ENCODE data around the gene RGS12.

RGS12 gene, protein sequence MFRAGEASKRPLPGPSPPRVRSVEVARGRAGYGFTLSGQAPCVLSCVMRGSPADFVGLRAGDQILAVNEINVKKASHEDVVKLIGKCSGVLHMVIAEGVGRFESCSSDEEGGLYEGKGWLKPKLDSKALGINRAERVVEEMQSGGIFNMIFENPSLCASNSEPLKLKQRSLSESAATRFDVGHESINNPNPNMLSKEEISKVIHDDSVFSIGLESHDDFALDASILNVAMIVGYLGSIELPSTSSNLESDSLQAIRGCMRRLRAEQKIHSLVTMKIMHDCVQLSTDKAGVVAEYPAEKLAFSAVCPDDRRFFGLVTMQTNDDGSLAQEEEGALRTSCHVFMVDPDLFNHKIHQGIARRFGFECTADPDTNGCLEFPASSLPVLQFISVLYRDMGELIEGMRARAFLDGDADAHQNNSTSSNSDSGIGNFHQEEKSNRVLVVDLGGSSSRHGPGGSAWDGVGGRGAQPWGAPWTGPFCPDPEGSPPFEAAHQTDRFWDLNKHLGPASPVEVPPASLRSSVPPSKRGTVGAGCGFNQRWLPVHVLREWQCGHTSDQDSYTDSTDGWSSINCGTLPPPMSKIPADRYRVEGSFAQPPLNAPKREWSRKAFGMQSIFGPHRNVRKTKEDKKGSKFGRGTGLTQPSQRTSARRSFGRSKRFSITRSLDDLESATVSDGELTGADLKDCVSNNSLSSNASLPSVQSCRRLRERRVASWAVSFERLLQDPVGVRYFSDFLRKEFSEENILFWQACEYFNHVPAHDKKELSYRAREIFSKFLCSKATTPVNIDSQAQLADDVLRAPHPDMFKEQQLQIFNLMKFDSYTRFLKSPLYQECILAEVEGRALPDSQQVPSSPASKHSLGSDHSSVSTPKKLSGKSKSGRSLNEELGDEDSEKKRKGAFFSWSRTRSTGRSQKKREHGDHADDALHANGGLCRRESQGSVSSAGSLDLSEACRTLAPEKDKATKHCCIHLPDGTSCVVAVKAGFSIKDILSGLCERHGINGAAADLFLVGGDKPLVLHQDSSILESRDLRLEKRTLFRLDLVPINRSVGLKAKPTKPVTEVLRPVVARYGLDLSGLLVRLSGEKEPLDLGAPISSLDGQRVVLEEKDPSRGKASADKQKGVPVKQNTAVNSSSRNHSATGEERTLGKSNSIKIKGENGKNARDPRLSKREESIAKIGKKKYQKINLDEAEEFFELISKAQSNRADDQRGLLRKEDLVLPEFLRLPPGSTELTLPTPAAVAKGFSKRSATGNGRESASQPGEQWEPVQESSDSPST (N-terminal part only)

DNA sequence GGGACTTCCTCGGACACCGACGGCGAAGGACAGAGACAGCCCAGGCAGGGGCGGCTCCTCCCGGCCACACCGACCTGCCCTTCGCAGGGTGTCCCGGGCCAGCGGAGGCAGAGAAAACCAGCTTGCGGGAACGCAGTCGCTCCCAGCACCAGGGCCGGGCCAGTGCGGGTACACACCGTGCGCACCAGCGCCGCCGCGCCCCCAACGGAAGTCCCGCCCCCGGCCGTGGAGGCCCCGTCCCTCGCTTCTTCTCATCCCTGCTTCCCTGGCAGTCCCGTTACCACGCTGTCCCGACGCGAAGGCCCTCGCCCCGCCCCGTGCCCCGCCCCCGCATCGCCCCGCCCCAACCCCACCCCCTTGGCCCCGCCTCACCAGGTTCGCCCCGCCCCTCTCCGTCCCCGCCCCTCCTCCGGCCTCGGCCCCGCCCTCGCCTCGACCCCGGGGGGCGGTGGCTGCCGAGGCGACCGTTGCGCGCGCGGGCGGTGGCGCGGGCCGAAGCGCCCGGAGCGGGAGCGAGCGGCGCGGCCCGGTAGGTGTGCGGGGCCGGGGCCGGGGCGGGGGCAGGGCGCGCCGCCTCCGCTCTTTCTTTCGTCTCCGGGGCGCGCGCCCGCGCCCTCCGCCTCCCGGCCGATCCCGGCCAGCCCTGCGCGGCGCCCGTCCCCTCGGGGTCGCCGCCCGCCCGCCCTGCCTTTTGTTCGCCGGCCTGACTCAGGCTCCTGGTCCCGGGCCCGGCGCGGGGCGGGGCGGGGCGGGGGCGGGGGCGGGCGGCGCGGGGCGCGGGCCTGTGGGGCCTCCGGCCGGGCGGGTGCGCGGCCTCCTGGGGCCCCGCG lies at the start of gene RGS12:
RGS12 (plus strand) TSS at position 451 of the 830 bp plus-strand sequence. CDS start 23,150 bp downstream, outside the sequence.
- DNase-seq: peak; percentile 60 to 71

DNA sequence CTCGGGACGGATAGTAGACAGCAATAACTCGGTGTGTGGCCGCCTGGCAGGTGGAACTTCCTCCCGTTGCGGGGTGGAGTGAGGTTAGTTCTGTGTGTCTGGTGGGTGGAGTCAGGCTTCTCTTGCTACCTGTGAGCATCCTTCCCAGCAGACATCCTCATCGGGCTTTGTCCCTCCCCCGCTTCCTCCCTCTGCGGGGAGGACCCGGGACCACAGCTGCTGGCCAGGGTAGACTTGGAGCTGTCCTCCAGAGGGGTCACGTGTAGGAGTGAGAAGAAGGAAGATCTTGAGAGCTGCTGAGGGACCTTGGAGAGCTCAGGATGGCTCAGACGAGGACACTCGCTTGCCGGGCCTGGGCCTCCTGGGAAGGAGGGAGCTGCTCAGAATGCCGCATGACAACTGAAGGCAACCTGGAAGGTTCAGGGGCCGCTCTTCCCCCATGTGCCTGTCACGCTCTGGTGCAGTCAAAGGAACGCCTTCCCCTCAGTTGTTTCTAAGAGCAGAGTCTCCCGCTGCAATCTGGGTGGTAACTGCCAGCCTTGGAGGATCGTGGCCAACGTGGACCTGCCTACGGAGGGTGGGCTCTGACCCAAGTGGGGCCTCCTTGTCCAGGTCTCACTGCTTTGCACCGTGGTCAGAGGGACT lies 49.6 kb upstream of the RGS12 start:
- DNase-seq: no peak

DNA sequence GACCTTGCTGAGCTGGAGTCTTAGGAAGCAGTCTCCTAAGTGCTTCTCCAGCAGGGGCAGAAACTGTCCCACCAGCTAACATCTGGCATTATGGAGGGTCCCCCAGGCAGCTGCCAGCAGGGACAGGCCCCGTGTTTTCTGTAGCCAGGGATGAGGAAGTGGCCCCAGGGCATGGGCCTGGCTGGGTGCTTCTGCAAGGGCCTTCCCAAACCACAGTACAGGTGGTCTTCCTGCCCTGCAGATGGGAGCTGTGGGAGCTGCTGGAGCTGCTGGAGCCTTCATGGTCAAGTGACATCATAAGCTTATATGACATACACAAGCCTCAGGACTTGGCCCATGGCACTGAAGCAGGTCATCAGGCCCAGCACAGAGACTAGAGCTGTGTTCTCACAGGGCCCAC lies 48.8 kb upstream of the RGS12 start:
- no peak for DNase-seq

DNA sequence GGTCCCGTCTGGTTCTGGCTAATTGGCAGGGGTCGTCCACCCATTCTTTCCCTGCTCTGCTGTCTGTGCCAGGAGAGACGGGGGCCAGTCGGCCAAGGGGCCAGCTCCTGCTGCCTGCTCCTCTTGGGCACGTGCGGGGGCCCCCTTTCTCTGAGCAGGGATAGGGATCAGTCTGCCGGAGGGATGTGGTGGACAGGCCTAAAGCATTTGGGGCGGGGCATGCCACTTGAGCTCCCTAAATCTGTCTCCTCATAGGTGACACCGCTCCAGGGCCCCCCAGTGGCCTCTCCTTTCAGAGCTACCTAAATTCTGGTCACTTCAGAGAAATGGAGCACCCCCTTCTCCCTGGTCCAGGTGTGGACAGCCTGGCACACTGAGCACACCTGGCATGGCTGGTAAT lies 48.1 kb upstream of the RGS12 start:
- DNase-seq: no peak

DNA sequence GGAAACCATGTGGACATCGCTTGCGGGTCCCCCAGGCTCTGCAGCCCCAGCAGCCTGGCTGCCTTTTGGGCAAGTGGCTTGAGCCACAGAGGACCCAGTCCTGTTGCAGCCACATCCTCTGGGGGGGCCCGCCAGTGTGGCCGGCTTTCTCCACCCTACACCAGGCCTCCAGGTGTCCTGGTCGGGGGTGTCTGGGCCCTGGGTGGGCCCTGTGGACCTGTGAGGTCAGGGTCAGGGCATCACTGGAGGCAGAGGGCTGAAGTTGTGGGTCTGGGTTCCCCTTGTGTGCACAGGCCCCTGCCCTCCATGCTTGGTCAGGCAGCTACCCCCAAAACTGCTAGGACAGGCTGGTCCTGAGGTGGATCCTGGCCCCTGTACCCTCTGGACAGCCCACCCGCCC lies 47.1 kb upstream of the RGS12 start:
- no peak for DNase-seq

DNA sequence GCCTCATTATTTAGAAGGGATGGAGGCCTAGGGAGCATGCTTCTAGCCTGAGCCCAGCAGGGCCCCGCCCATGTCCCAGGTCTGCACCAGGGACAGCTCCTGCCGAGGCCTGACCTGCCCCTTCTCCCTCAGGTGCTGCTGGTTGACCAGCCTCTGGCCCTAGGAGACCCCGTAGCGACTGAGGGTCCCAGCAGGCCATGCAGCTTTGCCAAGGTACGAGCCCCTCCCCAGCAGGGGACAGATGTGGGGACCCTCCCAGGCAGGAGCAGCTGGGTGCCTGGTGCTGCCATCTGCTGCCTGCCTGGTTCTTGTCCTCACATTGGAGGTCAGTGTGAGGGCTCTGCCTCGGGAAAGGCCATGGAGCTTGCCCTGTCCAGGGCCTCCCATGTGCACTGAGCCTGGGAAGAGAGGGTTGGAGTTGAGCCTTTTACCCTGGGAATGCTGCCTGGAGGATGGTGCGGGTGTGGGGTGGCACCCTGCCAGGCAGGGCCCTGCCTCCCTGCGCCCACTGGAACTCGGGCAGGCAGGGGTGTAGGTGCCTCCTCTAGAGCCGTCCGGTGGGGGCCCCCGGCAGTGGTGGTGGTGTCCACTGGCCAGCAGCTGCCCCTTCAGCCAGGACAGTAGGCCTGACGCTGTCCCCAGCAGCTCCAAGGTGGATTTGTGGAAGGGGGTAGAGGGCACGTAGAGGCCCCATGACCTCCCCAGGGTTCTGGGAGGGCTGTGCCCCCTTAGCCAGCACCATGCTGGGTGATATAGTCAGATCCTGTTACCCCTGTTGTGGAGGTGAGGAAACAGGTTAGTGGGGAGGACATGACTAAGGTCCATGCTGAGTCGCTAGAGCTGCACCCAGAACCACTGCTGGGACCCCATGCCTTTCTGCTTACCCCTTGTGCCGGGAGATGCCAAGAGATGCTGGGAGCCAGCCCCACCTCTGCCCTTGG lies 46.1 kb upstream of the RGS12 start:
- DNase-seq: no peak

DNA sequence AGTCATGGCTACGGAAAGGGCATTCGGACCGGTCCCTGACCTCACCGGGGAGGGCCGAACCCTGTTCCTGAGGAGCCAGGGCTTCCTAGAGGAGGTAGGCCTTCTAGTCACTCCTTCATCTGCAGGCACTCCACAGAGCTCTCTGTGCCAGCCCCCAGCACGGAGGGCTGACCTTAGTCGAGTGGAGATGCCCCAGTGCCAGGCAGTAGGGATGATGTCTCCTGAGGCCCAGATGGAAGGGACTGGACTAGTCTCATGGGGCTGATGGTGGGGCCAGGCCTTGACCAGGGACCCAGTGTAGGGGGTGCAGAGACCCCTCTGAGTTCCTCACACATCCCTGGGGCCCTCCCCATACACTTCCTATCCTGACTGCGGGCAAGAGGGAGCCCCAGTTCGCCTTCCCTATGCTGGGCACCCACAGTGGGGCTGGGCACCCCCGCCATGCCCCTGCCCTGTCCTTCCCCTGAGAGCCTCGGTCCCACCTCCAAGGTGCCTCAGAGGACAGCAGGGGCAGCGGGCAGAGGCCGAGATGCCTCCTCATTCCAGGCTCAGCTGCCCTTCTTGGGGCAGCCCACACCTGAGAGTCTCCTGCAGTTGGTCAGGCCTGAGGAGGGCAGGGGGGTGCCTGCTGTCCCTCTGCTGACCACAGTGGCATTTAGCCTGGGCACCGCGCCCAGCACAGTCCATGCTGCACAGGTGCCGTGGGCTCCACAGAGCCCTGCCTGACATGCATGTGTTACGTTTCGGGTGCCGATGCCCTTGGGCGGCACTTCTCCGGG lies 45.2 kb upstream of the RGS12 start:
- DNase-seq: no peak

DNA sequence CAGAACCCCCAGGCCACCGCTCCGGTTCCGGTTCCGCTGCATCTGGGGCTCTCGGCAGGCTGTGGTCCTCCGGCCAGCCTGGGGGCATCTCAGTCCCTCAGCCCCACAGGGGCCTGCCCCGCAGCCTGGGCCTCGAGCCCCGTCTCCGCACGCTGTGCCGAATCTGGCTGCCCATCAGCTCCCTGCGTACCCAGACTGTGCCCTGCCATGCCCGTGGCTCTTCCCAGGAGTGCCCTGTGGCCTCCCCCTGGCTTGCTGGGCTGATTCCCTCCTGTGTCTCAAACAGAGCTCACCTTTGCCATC lies 44.7 kb upstream of the RGS12 start:
- DNase-seq: no peak

DNA sequence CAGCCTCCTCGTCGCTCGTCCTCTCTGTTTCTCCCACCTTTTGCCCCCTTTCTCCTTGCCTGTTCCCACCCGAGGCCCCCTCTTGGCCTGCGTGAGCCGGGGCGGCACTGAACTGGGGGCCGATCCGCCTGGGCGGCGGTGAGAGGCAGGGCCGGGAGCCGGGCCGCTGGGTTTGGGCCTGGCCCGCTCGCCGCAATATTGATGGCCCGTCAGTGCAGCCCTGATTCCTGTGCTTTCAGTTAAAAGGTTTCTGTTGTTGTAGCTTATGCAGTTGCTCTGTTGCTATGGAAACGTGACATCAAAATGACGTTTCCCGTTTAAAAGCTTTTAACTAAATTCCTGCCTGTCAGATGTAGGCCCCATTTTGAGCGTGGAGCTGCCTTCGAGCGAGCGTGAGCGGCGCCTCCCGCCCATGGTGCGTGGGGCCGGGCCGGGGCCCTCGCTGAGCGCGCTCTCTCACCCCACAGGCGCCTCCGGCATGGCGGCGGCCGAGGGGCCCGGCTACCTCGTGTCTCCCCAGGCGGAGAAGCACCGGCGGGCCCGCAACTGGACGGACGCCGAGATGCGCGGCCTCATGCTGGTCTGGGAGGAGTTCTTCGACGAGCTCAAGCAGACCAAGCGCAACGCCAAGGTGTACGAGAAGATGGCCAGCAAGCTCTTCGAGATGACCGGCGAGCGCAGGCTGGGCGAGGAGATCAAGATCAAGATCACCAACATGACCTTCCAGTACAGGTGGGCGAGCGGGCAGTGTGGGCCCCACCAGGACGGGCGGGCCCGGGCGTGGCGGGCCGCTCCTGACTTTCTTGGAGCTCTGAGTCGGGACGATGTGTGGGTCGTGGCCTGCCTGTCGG lies 43.8 kb upstream of the RGS12 start, which contains the start of gene MSANTD1:
MSANTD1 (plus strand) TSS at position 349 of the 851 bp plus-strand sequence; CDS start at position 413, 64 bp downstream.
- no peak for DNase-seq

DNA sequence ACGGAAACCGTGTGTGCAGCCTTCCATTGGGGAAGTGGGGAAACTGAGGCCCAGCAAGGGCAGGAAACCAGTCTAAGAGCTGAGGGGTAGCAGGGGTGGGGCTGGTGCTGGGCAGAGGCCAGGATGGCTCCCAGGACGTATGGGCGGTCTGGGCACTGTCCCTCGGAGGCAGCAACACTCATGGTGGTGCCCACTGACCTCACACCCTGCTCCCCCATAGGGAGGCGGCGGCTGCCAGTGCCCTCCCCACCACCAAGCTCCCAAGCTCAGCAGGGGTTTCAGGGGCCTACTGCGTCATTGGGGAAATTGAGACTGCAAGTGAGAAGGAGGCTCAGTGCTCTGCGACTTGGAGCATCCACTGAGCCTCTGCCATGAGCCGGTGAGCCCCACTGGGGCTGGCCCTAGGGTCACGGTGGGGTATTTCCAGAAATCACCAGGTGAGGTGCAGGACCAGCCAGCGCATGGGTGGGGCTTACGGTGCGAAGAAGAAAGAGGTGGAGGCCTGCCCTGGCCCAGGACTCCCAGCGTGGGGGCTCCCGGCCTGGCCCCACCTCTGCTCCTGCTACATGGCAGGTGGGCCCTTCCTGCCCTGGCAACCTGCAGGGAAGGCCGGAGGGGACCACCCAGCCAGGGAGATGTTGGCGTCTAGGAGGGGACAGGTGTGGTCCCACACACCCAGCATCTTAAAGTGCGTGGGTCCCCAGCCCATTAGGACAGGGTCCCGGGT lies 42.9 kb upstream of the RGS12 start:
- no peak for DNase-seq

DNA sequence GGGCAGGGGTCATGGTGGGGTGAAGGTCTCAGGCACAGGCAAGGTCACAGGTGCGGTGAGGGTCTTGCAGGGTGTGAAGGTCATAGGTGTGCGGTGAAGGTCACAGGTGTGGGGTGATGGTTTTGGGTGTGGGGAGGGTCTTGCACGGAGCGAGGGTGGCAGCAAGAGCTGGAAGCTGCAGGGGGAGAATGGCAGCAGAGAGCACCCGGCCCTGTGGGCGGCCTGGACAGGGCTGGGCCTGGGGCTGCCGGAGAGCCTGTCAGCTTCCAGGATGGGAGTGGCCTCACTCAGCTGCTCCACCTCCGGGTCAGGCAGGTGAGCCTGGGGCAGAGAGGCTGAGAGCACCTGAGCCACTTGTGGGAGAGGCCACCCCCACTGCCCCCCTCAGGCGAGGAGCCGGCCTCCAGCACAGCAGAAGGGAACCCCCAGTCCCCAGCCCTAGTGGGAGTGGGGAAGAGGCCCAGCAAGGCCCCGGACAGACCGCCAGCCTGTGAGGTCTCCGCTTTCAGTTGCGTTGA lies 42.3 kb upstream of the RGS12 start:
- no peak for DNase-seq

DNA sequence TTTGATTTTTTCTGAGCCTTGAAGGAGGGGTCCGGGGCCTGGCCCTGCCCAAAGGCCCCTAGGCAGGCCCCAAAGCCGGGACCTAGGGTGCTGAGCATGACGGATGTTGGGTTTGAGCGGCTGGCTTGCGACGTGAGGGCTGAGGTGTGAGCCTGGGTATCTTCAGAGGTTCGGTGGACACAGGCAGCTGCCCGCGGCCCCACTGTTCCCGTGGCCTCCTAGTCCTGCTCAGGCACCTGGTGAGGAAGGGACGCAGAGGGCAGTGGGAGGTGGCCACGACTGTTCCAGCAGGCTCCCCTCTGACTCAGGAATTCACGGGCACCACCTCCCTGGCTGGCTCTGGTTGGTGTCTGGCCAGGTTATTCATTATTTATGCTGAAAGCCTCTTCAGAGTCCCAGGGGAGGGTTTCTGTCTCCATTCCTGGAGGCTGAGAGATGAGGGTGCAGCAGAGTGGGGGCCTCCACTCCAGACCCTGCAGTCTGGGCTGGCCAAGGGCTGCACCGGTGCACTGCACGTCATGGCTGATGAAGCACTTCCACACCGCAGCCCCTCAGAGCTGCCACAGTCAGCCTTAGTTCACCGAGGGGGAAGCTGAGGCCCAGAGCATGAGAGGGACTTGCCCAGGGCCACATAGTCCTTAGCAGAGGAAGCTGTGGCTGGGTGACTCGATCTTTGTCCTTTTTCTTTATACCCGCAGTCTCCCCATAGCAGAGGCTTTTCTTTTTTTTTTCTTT lies 41.7 kb upstream of the RGS12 start:
- no peak for DNase-seq

DNA sequence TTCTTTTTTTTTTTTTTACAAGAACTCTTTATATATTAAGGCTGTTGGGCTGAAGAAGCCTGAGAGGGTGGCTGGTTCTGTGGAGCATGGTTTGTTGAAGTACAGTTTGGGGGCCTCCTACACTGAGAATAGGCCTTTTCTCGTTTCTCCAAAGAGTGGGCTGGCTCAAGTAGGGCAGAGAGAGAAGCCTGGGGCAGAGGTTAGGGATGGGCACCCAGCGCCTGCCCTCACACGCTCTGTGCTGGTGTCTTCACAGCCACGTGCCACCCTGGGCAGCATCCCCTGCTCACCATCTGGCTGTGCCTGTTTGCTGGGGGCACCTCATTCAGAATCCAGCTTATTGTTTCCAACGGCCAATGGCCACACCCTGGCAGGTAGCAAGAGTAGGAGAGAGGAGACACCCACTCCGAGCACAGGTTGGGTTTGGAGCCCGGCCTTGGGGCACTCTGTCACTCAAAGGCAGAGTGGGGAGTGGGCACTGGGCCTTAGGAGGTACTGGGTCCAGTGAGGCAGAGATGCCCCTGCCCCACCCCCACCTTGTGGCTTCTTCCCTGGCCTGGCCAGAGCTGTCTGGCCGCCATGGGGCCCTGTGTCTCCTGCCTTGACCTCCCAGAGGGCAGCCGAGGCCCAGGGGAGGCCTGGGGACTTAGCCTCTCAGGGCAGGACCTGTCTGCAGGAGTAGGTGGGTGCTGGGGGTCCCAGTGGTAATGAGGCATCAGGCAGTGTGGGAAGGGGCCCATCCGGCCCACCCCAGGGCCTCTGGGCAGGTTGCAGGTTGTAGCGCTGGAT lies 40.9 kb upstream of the RGS12 start:
- no peak for DNase-seq

DNA sequence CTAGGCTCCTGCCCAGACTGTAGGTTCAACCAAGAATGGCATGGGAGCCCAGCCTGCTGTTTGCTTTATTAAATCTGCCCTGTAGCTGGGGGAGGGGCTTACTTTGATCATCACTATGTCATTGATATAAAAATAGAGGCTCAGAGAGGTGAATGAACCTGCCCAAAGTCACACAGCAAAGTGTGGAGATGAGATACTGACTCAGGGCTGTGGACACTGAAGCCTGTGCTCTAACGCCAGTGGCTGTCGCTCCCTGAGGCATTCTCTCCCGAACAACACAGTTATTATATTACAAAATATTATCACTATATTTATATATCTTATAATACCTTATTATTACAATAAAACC lies 40.4 kb upstream of the RGS12 start:
- DNase-seq: no peak

DNA sequence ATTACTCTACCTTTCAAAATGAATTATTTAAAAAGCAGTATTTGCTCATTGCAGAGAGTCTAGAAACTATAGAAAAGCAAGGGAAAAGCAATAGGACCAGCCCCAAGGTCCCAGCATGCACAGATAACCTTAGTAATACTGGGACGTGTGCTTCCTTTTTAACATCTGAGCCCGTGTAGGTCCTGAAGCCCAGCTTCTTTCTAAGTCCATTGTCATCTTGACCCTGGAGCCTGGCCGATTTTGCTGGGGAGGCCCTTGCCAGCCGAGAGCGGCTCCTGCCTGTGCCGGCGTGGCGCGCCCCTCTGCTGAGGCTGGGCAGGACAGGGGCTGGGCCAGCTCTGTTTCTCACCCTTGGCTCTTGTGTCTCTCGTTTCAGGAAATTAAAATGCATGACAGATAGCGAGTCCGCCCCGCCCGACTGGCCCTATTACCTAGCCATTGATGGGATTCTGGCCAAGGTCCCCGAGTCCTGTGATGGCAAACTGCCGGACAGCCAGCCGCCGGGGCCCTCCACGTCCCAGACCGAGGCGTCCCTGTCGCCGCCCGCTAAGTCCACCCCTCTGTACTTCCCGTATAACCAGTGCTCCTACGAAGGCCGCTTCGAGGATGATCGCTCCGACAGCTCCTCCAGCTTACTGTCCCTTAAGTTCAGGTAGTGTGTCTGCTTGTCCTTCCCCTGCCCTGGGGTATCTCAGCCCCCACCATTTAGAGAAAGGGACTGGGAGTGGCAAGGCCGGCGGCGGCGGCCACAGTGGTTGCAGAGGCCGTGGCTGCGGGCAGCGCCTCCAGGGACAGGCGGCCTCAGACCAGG lies 39.8 kb upstream of the RGS12 start:
- no peak for DNase-seq
